Fibroblast of skin of left biceps (primary cell): ENCODE measurements around the gene CAMK4.
A peak's percentile ranks its signal among the peaks of the same experiment; 100 is the strongest.

ENCODE experiments used
- DNase-seq, 2 experiments: peaks; one replicate each; pipeline ENCODE4 v3.0.0-alpha.2; 2013; ENCODE audit warnings: low read depth in 2 of 2

CAMK4 gene

GRCh38 chr5:111486055-111486454 lies 261.9 kb downstream of the CAMK4 start:
- DNase-seq, result no peak

GRCh38 chr5:111486926-111487325 lies 262.7 kb downstream of the CAMK4 start:
- DNase-seq, result no peak

- no peak for DNase-seq
Observed at GRCh38 chr5:111488353-111488752, 264.2 kb downstream of the CAMK4 start.

- DNase-seq, result no peak
Observed at GRCh38 chr5:111493031-111493430, 268.8 kb downstream of the CAMK4 start.

- no peak for DNase-seq
Observed at GRCh38 chr5:111494355-111494999, 270.3 kb downstream of the CAMK4 start.

- no peak for DNase-seq
Observed at GRCh38 chr5:111495159-111495558, 271.0 kb downstream of the CAMK4 start.

GRCh38 chr5:111498346-111498745 lies 274.2 kb downstream of the CAMK4 start:
- no peak for DNase-seq

- DNase-seq, result peak; percentile 47 to 49
Observed at GRCh38 chr5:111502956-111503355, 278.8 kb downstream of the CAMK4 start.

GRCh38 chr5:111505096-111505495 lies 280.9 kb downstream of the CAMK4 start:
- no peak for DNase-seq

GRCh38 chr5:111507276-111507675 lies 283.1 kb downstream of the CAMK4 start:
- DNase-seq, result no peak

GRCh38 chr5:111509119-111509518 lies 284.9 kb downstream of the CAMK4 start:
- DNase-seq, result no peak

GRCh38 chr5:111511174-111511830 lies 287.1 kb downstream of the CAMK4 start:
- DNase-seq, result no peak

- DNase-seq, result no peak
Observed at GRCh38 chr5:111511831-111512374, 287.7 kb downstream of the CAMK4 start.

GRCh38 chr5:111512375-111513130 lies 288.4 kb downstream of the CAMK4 start, which contains the start of gene STARD4:
STARD4 (minus strand) TSS chr5:111512535; CDS start chr5:111507433, 5,102 bp downstream.
- DNase-seq, result peak; percentile 93 to 94

- DNase-seq, result no peak
Observed at GRCh38 chr5:111513131-111513520, 288.9 kb downstream of the CAMK4 start.

- DNase-seq, result no peak
Observed at GRCh38 chr5:111514087-111514486, 289.9 kb downstream of the CAMK4 start.

- DNase-seq, result no peak
Observed at GRCh38 chr5:111517853-111518501, 293.8 kb downstream of the CAMK4 start.

- DNase-seq, result no peak
Observed at GRCh38 chr5:111518777-111519176, 294.6 kb downstream of the CAMK4 start.

GRCh38 chr5:111520908-111521307 lies 296.7 kb downstream of the CAMK4 start:
- DNase-seq, result no peak

- DNase-seq, result no peak
Observed at GRCh38 chr5:111528056-111528455, 303.9 kb downstream of the CAMK4 start.

GRCh38 chr5:111530298-111530740 lies 306.1 kb downstream of the CAMK4 start:
- DNase-seq, result peak; percentile 31 to 48
